WTC11 (cell line): ENCODE measurements around the gene FAF1.

ENCODE experiments used
- ATF1 ChIP-seq: sonication (generic); formaldehyde crosslinking; IDR thresholded peaks from 2 replicates; pipeline ENCODE4 v1.8.1; 2023; ENCODE audit warnings: mild to moderate bottlenecking, moderate library complexity, missing genetic modification reagents
- TEAD4 ChIP-seq: sonication (generic); formaldehyde crosslinking; IDR thresholded peaks from 2 replicates; pipeline ENCODE4 v1.8.0; 2022; ENCODE audit warnings: mild to moderate bottlenecking, missing genetic modification reagents
- ZNF121 ChIP-seq: sonication (generic); formaldehyde crosslinking; IDR thresholded peaks from 2 replicates; pipeline ENCODE4 v1.8.0; 2023; ENCODE audit warnings: missing genetic modification reagents
- ZNF396 ChIP-seq: fragments of 250-450 bp; sonication (Bioruptor Pico); IDR thresholded peaks from 2 replicates; pipeline ENCODE4 v1.8.0; 2021; ENCODE audit warnings: mild to moderate bottlenecking, moderate library complexity, borderline replicate concordance
- TF ChIP-seq, protein P1 (sequence below): sonication (generic); formaldehyde crosslinking; IDR thresholded peaks from 2 replicates; pipeline ENCODE4 v1.8.0; 2022; ENCODE audit warnings: mild to moderate bottlenecking, missing genetic modification reagents
- TF ChIP-seq, protein P2 (sequence below): fragments of 200-600 bp; IDR thresholded peaks from 2 replicates; pipeline ENCODE4 v1.8.0; 2022; ENCODE audit warnings: antibody characterized with exemption
- TF ChIP-seq, protein P3 (sequence below): sonication (generic); formaldehyde crosslinking; IDR thresholded peaks from 2 replicates; pipeline ENCODE4 v1.8.1; 2022; ENCODE audit warnings: missing genetic modification reagents, borderline replicate concordance
- TF ChIP-seq, protein P4 (sequence below): fragments of 250-450 bp; sonication (Bioruptor Pico); IDR thresholded peaks from 2 replicates; pipeline ENCODE4 v1.9.0; 2021; ENCODE audit warnings: moderate library complexity, mild to moderate bottlenecking, inconsistent platforms, borderline replicate concordance
- TF ChIP-seq, protein P5 (sequence below): sonication (generic); formaldehyde crosslinking; IDR thresholded peaks from 2 replicates; pipeline ENCODE4 v1.8.1; 2023; ENCODE audit warnings: mild to moderate bottlenecking, missing genetic modification reagents, moderate library complexity
- TF ChIP-seq, protein P6 (sequence below): fragments of 250-450 bp; sonication (Bioruptor Pico); conservative IDR thresholded peaks from 2 replicates; pipeline ENCODE4 v1.9.0; 2021; ENCODE audit warnings: mild to moderate bottlenecking

DNA sequence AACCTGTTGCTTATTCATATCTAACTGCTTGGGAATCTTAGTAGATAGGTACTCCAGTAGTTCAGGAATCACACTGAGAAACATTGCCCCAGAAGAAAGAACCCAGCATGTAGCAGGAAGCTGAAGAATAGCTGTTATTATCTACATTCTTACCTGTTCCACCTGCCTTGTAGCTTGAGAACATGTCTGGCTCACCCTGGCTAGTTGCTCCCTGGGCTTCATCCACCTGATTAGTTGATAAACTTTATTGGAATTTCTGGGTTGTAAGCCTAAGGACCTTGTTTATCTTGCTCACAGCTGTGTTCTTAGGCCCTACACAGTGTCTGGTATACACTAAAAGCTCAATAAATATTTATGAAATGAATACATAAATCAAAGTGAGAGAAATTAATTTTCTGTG lies 430.6 kb downstream of the FAF1 start:
- TF ChIP-seq, protein P1, sequence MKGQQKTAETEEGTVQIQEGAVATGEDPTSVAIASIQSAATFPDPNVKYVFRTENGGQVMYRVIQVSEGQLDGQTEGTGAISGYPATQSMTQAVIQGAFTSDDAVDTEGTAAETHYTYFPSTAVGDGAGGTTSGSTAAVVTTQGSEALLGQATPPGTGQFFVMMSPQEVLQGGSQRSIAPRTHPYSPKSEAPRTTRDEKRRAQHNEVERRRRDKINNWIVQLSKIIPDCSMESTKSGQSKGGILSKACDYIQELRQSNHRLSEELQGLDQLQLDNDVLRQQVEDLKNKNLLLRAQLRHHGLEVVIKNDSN (CRISPR knock-in tag), result no peak
- TF ChIP-seq, protein P2, sequence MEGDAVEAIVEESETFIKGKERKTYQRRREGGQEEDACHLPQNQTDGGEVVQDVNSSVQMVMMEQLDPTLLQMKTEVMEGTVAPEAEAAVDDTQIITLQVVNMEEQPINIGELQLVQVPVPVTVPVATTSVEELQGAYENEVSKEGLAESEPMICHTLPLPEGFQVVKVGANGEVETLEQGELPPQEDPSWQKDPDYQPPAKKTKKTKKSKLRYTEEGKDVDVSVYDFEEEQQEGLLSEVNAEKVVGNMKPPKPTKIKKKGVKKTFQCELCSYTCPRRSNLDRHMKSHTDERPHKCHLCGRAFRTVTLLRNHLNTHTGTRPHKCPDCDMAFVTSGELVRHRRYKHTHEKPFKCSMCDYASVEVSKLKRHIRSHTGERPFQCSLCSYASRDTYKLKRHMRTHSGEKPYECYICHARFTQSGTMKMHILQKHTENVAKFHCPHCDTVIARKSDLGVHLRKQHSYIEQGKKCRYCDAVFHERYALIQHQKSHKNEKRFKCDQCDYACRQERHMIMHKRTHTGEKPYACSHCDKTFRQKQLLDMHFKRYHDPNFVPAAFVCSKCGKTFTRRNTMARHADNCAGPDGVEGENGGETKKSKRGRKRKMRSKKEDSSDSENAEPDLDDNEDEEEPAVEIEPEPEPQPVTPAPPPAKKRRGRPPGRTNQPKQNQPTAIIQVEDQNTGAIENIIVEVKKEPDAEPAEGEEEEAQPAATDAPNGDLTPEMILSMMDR, result no peak
- TF ChIP-seq, protein P3, sequence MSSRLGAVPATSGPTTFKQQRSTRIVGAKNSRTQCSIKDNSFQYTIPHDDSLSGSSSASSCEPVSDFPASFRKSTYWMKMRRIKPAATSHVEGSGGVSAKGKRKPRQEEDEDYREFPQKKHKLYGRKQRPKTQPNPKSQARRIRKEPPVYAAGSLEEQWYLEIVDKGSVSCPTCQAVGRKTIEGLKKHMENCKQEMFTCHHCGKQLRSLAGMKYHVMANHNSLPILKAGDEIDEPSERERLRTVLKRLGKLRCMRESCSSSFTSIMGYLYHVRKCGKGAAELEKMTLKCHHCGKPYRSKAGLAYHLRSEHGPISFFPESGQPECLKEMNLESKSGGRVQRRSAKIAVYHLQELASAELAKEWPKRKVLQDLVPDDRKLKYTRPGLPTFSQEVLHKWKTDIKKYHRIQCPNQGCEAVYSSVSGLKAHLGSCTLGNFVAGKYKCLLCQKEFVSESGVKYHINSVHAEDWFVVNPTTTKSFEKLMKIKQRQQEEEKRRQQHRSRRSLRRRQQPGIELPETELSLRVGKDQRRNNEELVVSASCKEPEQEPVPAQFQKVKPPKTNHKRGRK (CRISPR knock-in tag), result no peak
- TF ChIP-seq ATF1 (CRISPR knock-in tag) (no peak), TEAD4 (CRISPR knock-in tag) (no peak), ZNF396 (CRISPR knock-in tag) (no peak), ZNF121 (no peak)
- TF ChIP-seq, protein P4, sequence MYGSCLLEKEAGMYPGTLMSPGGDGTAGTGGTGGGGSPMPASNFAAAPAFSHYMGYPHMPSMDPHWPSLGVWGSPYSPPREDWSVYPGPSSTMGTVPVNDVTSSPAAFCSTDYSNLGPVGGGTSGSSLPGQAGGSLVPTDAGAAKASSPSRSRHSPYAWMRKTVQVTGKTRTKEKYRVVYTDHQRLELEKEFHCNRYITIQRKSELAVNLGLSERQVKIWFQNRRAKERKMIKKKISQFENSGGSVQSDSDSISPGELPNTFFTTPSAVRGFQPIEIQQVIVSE (CRISPR knock-in tag), result no peak
- TF ChIP-seq, protein P5, sequence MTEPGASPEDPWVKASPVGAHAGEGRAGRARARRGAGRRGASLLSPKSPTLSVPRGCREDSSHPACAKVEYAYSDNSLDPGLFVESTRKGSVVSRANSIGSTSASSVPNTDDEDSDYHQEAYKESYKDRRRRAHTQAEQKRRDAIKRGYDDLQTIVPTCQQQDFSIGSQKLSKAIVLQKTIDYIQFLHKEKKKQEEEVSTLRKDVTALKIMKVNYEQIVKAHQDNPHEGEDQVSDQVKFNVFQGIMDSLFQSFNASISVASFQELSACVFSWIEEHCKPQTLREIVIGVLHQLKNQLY (CRISPR knock-in tag), result no peak
- TF ChIP-seq, protein P6, sequence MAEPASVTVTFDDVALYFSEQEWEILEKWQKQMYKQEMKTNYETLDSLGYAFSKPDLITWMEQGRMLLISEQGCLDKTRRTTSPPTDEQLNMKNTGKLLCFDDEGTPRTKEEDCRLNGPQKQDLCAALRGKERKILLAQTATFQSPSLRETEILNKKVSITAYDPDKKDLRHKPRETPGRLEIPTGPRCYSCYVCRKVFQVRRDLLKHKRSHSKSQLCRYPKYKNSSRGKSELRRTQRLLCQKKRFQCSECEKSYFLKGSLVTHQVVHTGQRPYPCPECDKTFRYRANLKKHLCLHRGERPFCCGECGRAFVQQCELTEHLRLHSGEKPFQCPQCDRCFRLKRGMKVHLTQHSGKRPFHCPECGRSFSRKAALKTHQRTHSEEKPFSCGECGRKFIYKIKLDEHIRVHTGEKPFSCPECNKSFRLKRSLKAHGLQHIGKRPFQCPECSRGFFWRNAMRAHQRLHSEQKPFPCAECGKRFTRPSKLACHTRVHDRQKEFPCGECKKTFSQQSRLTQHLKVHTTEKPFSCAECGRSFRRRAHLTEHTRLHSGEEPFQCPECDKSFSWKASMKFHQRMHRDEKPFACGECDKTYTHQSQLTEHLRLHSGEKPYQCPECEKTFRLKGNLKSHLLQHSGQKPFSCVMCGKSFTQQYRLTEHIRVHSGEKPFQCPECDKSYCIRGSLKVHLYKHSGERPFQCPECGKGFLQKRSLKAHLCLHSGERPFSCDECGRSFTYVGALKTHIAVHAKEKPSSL, result no peak
